Naive B cell (primary cell): ENCODE measurements around the gene FGF18. TPM values are rescaled to one million over a fixed set of nuclear protein-coding genes. Genes with fewer than 3 reads are reported as not detected.
A peak's percentile ranks its signal among the peaks of the same experiment; 100 is the strongest.
"Not testable (repeated sequence)": the region's sequence is repeated elsewhere in the genome, so short reads cannot be mapped to it uniquely, and the experiment has no call there.

Experiments used
- ATAC-seq, 2 donors: fragments of 150-1000 bp; cut with Tn5 transposase; 2 replicates each; pipeline ENCODE4 v1.10.0; 2021; ENCODE audit warnings: low read depth in 2 of 2, mild to moderate bottlenecking in 2 of 2, moderate library complexity in 2 of 2
- DNase-seq: peaks from one replicate; pipeline ENCODE4 v3.0.0; 2022
- H3K27ac Mint-ChIP-seq, 6 donors: one replicate each; pipeline ENCODE4 v1.8.0; 2020 to 2022; ENCODE audit warnings: mild to moderate bottlenecking in 6 of 6, mixed read lengths in 6 of 6, moderate library complexity in 5 of 6, inconsistent platforms in 2 of 6
- H3K27me3 Mint-ChIP-seq, 3 donors: one replicate each; pipeline ENCODE4 v1.8.0; 2021 to 2022; ENCODE audit warnings: mixed read lengths in 3 of 3, mild to moderate bottlenecking in 1 of 3
- H3K36me3 Mint-ChIP-seq, 2 donors: one replicate each; pipeline ENCODE4 v1.8.0; 2020 to 2022; ENCODE audit warnings: mixed read lengths in 2 of 2, inconsistent platforms in 1 of 2, mild to moderate bottlenecking in 1 of 2
- H3K4me1 Mint-ChIP-seq, 3 donors: one replicate each; pipeline ENCODE4 v1.8.0; 2020 to 2022; ENCODE audit warnings: mixed read lengths in 3 of 3, inconsistent platforms in 1 of 3, mild to moderate bottlenecking in 1 of 3, moderate library complexity in 1 of 3
- H3K4me3 Mint-ChIP-seq, 8 donors: one replicate each; pipeline ENCODE4 v1.8.0; 2020 to 2022; ENCODE audit warnings: mild to moderate bottlenecking in 8 of 8, mixed read lengths in 8 of 8, moderate library complexity in 8 of 8, inconsistent platforms in 2 of 8
- H3K9me3 Mint-ChIP-seq, 7 donors: one replicate each; pipeline ENCODE4 v1.8.0; 2020 to 2022; ENCODE audit warnings: mixed read lengths in 7 of 7, mild to moderate bottlenecking in 5 of 7, inconsistent platforms in 2 of 7, moderate library complexity in 1 of 7
- polyA plus RNA-seq, 6 donors: library from polyadenylated mRNA; unstranded; fragments of 300-500 nt; fragmentation: Illumina TruSeq; gene quantifications; one replicate each; pipeline ENCODE4 v1.2.3, GENCODE V29; 2021; ENCODE audit warnings: low read depth in 6 of 6

The FGF18 gene
- not detected for polyA plus RNA-seq

- peak; percentile 40 for DNase-seq
- Mint-ChIP-seq H3K4me3 (peak within 1 kb of the TSS; percentile 72 to 93 (median 87)), H3K4me1 (peaks cover 13 to 21% (median 15%) of the 10 kb centered on the region in 3 donors), H3K27me3 (peaks cover 6 to 34% (median 30%) of the 10 kb centered on the region in 3 donors), H3K27ac (peak within 1 kb of the TSS in 2 of 6 donors; percentile 20 to 97), H3K9me3 (peaks cover 0 to 2% (median 0%) of the 10 kb centered on the region in 7 donors), H3K36me3 (no peaks in the 10 kb centered on the region)
- ATAC-seq: peak; percentile 64 to 65
Measured at GRCh38 chr5:171418982-171419687, at the start of gene FGF18. Gene FGF18, plus strand, starts transcription at chr5:171419647. Its CDS starts 553 bp downstream, at chr5:171420200.

- peaks cover 14 to 40% (median 15%) of the 10 kb centered on the region in 3 donors for H3K27me3 Mint-ChIP-seq
- DNase-seq: no peak
- no peak overlapping the region for H3K4me3 Mint-ChIP-seq
- H3K4me1 Mint-ChIP-seq: peaks cover 0 to 2% (median 0%) of the 10 kb centered on the region in 3 donors
- H3K9me3 Mint-ChIP-seq: no peaks in the 10 kb centered on the region
- H3K27ac Mint-ChIP-seq: no peak overlapping the region
- H3K36me3 Mint-ChIP-seq: no peaks in the 10 kb centered on the region
- no peak for ATAC-seq
Measured at GRCh38 chr5:171369898-171370297, 49.5 kb upstream of the FGF18 start.

GRCh38 chr5:171370881-171371280, 48.6 kb upstream of the FGF18 start:
- not testable (repeated sequence) for H3K27ac Mint-ChIP-seq, H3K9me3 Mint-ChIP-seq, H3K4me3 Mint-ChIP-seq, ATAC-seq, DNase-seq, H3K36me3 Mint-ChIP-seq, H3K4me1 Mint-ChIP-seq
- peaks cover 6 to 30% (median 14%) of the 10 kb centered on the region in 3 donors for H3K27me3 Mint-ChIP-seq

GRCh38 chr5:171371326-171371725, 48.1 kb upstream of the FGF18 start:
- ATAC-seq (no peak), DNase-seq (no peak)
- no peaks in the 10 kb centered on the region for H3K9me3 Mint-ChIP-seq
- H3K27me3 Mint-ChIP-seq: peaks cover 6 to 30% (median 14%) of the 10 kb centered on the region in 3 donors
- peak overlapping the region in 1 of 6 donors; percentile 15 for H3K27ac Mint-ChIP-seq
- H3K4me3 Mint-ChIP-seq: no peak overlapping the region
- no peaks in the 10 kb centered on the region for H3K36me3 Mint-ChIP-seq
- peaks cover 0 to 2% (median 0%) of the 10 kb centered on the region in 3 donors for H3K4me1 Mint-ChIP-seq

GRCh38 chr5:171379961-171380360, 39.5 kb upstream of the FGF18 start:
- H3K9me3 Mint-ChIP-seq: no peaks in the 10 kb centered on the region

GRCh38 chr5:171384416-171384815, 35.0 kb upstream of the FGF18 start:
- not testable (repeated sequence) for DNase-seq, H3K9me3 Mint-ChIP-seq, H3K27me3 Mint-ChIP-seq, ATAC-seq, H3K27ac Mint-ChIP-seq, H3K36me3 Mint-ChIP-seq
- peaks cover 22 to 26% (median 25%) of the 10 kb centered on the region in 3 donors for H3K4me1 Mint-ChIP-seq
- H3K4me3 Mint-ChIP-seq: peak overlapping the region in 1 of 8 donors; percentile 97

More at GRCh38 chr5:171379961-171380360, 39.5 kb upstream of the FGF18 start:
- DNase-seq (no peak), ATAC-seq (no peak)
- Mint-ChIP-seq H3K4me1 (no peaks in the 10 kb centered on the region), H3K27ac (no peak overlapping the region), H3K4me3 (no peak overlapping the region), H3K27me3 (peaks cover 0 to 7% (median 5%) of the 10 kb centered on the region in 3 donors), H3K36me3 (no peaks in the 10 kb centered on the region)

- DNase-seq, H3K9me3 Mint-ChIP-seq, H3K36me3 Mint-ChIP-seq, H3K27me3 Mint-ChIP-seq, H3K27ac Mint-ChIP-seq, ATAC-seq: not testable (repeated sequence)
- H3K4me3 Mint-ChIP-seq: peak overlapping the region in 2 of 8 donors; percentile 66 to 97
- H3K4me1 Mint-ChIP-seq: peaks cover 28 to 31% (median 31%) of the 10 kb centered on the region in 3 donors
Measured at GRCh38 chr5:171384999-171385398, 34.4 kb upstream of the FGF18 start.

- Mint-ChIP-seq H3K36me3 (peaks cover 3 to 4% of the 10 kb centered on the region in 2 donors), H3K27me3 (peaks cover 0 to 5% (median 0%) of the 10 kb centered on the region in 3 donors), H3K27ac (peak overlapping the region in 4 of 6 donors; percentile 6 to 98 (median 65)), H3K4me1 (peaks cover 39 to 42% (median 42%) of the 10 kb centered on the region in 3 donors), H3K4me3 (peak overlapping the region; percentile 63 to 100 (median 88)), H3K9me3 (peaks cover 0 to 7% (median 0%) of the 10 kb centered on the region in 7 donors)
- DNase-seq (no peak), ATAC-seq (no peak)
Measured at GRCh38 chr5:171386006-171386671, 33.3 kb upstream of the FGF18 start.

GRCh38 chr5:171386861-171387344, 32.5 kb upstream of the FGF18 start:
- H3K27ac Mint-ChIP-seq: peak overlapping the region; percentile 97 to 99 (median 98)
- H3K27me3 Mint-ChIP-seq: no peaks in the 10 kb centered on the region
- peaks cover 43 to 49% (median 46%) of the 10 kb centered on the region in 3 donors for H3K4me1 Mint-ChIP-seq
- peaks cover 7 to 8% of the 10 kb centered on the region in 2 donors for H3K36me3 Mint-ChIP-seq
- ATAC-seq (no peak), DNase-seq (no peak)
- peaks cover 0 to 7% (median 0%) of the 10 kb centered on the region in 7 donors for H3K9me3 Mint-ChIP-seq
- peak overlapping the region; percentile 88 to 100 (median 99) for H3K4me3 Mint-ChIP-seq

- Mint-ChIP-seq H3K36me3 (peaks cover 8% of the 10 kb centered on the region in 2 donors), H3K27ac (peak within 1 kb of the TSS; percentile 97 to 99 (median 98)), H3K9me3 (peaks cover 0 to 7% (median 0%) of the 10 kb centered on the region in 7 donors), H3K4me3 (peak within 1 kb of the TSS; percentile 88 to 100 (median 99)), H3K4me1 (peaks cover 43 to 54% (median 48%) of the 10 kb centered on the region in 3 donors), H3K27me3 (no peaks in the 10 kb centered on the region)
- DNase-seq: peak; percentile 96
- peak; percentile 74 to 81 for ATAC-seq
Measured at GRCh38 chr5:171387345-171387969, 32.0 kb upstream of the FGF18 start, which contains the start of gene NPM1. Gene NPM1, plus strand, starts transcription at chr5:171387849. Its CDS starts 100 bp downstream, at chr5:171387949.

- H3K27me3 Mint-ChIP-seq: no peaks in the 10 kb centered on the region
- ATAC-seq (peak; percentile 30 to 41), DNase-seq (peak; percentile 67)
- H3K4me1 Mint-ChIP-seq: peaks cover 50 to 62% (median 54%) of the 10 kb centered on the region in 3 donors
- peaks cover 14% of the 10 kb centered on the region in 2 donors for H3K36me3 Mint-ChIP-seq
- H3K4me3 Mint-ChIP-seq: peak overlapping the region; percentile 88 to 100 (median 99)
- peak overlapping the region; percentile 97 to 99 (median 98) for H3K27ac Mint-ChIP-seq
- peaks cover 0 to 7% (median 0%) of the 10 kb centered on the region in 7 donors for H3K9me3 Mint-ChIP-seq
Measured at GRCh38 chr5:171387970-171388815, 31.3 kb upstream of the FGF18 start.

GRCh38 chr5:171388816-171389168, 30.7 kb upstream of the FGF18 start:
- peaks cover 19 to 20% of the 10 kb centered on the region in 2 donors for H3K36me3 Mint-ChIP-seq
- DNase-seq (no peak), ATAC-seq (no peak)
- peaks cover 0 to 7% (median 0%) of the 10 kb centered on the region in 7 donors for H3K9me3 Mint-ChIP-seq
- peak overlapping the region; percentile 88 to 100 (median 99) for H3K4me3 Mint-ChIP-seq
- H3K27me3 Mint-ChIP-seq: no peaks in the 10 kb centered on the region
- H3K27ac Mint-ChIP-seq: peak overlapping the region; percentile 92 to 99 (median 98)
- H3K4me1 Mint-ChIP-seq: peaks cover 50 to 62% (median 54%) of the 10 kb centered on the region in 3 donors
